CD4-positive, alpha-beta T cell treated with Interleukin-21 for 1 hour (primary cell): Measurements from ENCODE around the gene ARHGEF40.
A peak's percentile ranks its signal among the peaks of the same experiment; 100 is the strongest.

Source experiments
- DNase-seq: peaks from one replicate; pipeline ENCODE4 v3.0.0-alpha.2; 2020

Gene ARHGEF40

DNA sequence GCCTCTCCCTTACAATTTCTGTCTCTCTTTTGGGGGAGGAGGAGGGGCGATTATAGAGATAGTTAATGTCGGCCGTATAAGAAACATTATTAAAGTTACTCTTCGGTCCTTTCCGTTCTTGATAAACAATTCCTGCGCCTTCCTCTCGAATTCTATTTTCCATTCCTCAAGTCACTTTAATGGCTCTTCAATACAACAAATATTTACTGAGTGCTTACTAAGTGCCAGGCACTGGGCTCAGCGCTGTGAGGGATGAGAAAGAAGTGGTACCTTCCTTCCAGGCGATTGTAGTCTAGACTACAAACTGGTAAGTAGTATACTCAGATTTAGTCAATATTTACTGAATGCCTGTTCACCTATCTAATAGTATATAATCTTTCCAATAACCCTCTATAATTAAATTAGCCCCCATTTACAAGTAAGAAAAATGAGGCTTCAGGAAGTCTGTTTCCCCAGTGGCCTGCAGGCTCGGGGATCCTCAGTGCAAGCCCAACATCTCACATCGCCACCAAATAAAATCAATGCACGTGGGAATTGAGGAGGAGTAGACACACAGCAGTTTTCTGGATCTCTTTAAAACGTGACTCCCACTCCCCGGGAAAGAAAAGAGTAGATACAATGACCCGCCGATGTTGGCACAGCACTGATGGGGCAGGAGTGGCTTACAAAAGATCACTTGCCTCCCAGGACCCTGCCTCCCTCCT, 28.9 kb downstream of the ARHGEF40 start:
- DNase-seq = no peak

DNA sequence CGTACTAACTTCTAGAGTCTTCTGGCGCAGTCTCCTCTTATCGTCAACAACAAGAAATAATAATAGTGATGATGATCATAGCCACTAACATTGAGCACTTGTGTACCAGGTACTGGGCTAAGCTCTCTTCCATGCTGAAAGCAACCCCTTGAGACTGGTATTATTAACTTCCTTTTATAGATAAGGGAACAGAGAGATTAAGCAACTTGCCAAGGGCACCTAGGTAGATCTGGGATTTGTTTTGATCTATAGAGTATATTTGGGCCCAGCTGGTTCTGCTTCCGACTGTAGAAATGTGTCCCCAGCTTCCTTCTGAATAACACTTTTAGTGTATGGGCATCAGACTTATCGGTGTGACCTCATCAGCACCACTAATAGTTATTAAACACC, 29.5 kb downstream of the ARHGEF40 start:
- DNase-seq = no peak

DNA sequence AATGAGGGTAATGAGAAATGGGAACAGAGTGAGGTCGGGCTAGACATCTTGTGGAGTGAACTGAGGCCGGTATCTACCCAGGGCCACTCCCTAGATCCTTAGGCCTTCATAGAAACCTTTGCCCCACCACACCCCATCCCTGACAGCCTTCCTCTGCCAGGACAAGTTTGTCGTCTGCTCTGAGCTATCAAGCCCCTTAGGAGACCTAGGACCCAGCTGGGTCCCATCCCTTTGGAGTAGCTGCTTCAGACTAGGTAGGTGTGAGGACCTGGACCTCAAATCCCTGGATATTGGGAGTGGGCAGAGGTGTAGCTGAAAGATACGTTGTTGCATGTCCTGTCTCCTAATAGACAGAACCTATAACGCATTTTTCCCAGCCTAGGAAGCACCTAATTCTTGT, 30.8 kb downstream of the ARHGEF40 start, which contains the start of gene TMEM253:
Gene TMEM253 (plus strand): TSS at position 136 of the 400 bp plus-strand sequence. CDS start 278 bp downstream, outside the sequence.
- no peak for DNase-seq

DNA sequence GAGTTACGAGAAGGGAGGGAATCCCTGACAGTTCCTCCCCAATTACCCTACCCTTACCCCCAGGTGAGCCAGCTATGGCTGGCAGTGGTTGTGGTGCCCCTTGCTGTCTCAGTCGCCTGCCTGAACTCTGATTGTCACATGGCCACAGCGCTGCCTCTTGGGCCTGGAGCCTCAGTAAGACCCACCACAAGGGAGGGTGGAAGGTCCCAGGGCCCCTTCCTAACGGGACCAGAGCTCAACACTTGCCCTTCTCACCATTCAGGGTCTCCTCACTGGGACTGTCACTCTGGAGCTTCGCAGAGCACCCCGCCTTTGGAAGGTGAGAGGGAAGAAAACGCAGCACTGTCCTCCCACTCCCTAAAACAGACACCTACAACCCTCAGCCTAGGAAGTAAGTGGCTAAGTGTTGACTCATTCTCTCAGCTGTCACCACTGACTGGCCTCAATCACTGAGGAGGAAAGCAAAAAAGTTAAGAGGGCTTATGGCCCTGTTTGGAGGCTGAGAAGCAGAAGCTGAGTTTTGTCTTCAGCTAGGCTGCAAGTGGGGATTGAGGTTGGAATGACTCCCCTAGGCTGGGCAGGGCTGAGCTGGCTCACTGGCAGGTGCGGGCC, 31.8 kb downstream of the ARHGEF40 start:
- no peak for DNase-seq

DNA sequence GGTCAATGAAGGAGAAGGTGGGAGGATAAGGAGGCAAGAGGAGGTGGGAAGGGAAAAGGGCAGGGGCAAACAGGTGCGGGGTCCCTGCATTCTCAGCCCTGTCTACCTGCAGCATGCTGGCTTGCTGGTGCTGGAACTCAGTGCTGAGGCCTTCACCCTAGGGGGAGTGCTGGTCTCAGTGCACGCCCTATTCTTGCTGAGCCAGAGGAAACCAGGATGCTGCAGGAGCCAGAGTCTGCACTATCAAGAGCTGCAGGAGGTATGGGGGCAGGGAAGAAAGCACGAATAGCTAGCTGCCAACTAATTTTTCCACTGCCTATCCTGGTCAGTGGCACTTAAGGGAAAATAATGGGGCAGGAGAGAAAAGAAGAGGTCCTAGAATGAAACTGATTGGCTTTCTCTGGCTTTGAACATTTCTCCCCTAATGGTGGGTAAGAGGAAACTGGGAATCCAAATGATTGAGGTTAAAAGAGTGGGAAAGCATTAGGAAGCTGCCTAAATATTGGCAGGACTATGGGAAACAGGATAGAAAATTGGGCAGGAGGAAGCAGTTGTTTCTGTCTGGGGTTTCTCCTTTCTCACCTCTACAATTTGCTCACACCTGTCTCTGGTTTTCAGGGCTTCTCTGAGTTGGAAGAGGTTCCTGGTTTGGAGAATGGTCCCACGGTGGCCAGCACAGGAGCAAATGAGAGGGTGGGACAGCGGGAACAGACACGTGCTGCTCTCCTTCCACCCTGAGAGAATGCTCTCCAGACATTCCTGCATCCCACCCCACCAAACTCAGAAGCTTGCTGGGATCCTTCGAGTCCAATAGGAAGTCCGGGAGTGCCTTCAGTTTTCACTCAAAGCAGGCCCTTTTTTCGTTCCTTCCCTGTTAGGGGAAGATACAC, 32.7 kb downstream of the ARHGEF40 start:
- DNase-seq = no peak

DNA sequence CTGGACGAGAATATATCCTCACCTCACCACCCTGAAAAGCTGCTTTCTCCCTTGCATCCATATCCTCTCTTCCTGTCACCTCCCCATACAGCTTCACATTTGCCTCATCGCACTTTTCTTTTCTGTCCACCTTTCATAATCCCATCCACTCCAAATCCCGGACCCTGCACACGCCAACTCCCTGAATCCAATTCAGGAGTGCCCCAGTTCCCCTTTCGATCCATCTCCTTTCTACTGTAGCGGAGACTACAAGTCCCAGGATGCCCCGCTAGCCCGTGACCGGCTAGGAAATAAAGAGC, 33.3 kb downstream of the ARHGEF40 start:
- DNase-seq = no peak

DNA sequence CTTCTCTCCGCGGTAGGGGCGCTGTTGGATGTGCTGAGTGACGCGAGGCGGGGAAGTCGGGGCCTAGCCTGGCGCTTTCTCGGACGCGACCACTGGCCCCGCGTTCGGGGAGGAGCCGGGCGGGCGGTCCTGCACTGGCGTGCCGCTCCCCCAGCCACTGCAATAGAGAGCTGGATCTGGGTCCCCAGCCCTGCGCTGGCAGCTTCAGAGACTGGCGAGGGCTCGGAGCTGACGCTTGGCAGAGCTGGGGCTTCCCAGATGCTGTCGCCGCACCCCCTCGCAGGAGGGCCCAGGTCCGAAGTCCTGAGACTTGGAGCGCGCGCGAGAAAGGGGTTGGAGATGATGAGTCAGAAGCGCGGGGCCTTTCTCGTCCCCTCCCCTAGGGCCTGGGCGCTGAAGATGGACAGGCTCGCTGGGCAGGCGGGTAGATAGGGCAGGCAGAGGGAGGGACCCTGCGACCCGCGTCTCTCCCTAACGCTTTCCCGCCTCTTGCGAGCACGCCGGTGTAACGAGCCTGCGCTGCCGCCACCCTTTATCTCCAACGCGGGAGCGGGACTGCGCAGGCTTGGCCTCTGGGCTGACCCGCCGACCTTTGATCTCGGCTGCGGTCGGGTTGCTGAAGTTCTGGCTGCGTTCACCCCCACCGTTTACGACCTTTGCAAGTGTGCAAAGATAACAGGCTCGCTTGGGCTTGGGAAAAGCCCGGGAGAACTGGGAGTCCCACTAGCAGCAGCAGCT, 33.8 kb downstream of the ARHGEF40 start:
- DNase-seq = peak; percentile 95

DNA sequence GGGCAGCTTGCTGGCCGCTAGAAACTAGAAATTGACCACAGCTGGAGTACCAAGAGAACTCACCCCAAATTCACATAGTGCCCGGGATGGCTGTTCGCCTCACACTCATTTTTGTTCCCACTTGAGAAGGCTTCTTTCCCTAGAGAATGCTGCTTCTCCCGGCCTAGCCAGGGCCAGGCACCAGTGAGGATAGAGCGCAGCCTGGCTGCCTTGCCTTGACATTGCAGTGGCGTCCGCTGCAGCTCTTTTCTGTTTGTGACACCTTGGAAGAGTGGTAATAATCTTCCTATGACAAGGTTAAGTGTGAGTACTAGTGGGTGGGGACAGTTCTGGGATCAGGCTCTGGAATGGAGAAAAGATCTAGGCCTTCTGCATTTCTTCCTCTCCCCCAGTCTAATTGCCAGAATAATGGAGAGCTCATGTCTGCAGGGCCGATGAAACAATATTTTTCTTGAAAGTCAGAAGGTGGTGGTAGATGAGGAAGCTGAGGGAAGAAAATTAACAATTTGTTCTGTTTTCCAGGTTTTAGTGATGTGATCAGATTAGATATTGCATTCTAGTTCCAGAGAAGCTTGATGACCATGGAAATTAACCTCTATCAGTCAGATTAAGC, 34.5 kb downstream of the ARHGEF40 start:
- DNase-seq = peak; percentile 72

DNA sequence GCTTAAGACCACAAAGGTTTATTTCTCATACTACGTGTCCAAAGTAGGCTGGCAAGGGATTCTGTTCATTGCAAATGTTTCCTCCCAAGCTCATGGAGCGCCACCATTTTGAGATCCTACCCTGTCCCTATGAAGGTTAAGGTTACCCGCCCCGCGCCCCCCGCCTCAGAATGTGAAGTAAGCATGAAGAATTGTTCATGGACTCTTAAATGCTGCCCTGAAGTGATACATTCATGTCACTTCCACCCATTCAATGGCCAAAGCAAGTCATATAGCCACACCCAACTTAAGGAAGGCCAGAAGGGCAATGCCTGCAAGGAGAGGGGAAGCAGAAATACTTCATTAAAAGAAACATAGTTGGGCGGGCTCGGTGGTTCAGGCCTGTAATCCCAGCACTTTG, 35.0 kb downstream of the ARHGEF40 start:
- DNase-seq = no peak

DNA sequence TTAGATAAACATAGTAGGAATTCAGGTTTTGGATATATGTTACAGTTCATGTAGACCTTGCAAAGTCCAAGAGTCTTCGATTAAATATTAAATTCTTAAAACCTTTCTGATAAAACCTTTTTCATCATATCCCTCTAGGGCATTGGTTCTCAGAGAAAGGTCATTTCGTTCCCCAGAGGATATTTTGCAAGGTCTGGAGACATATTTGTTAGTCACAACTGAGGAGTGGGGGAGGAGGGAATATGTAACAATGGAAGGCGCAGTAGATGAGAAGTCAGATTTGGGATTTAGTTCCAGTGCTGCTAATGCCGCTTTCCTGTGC, 36.0 kb downstream of the ARHGEF40 start:
- no peak for DNase-seq

DNA sequence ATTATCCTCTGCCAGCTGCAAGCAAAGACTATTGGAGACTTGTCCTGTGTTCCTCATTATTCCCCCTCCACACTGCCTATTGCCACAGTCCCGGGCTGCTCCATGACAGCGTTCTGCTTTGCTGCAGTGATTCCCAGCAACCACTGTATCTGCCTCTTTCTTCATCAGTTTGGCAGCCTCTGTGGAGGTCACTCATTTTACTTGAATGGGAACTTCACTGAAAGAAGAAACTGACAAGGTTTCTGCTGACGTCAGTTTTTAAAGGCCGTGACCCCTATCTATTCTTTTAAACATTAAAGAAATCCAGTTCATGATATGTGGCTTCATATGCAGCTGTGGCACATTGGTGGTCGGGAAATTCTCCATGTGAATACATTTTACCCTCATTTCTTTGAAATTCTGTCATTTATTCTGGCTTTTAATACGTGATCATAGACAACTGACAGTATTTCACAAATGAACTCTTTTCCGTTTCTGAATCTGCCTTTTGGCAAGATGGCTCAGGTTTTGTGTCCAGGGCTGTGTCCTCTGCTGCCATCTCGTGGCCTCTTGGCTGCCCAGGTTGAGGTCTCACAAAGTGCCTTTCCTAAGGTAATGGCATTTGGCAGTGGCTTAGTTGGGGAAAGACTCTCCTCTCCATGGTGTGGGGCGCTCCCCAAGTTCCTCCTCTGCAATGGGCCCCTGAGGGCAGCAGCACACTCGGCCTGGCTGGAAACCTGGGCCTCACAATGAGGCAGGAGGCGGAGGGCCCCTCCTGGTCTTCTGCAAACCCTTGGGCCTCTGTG, 36.6 kb downstream of the ARHGEF40 start:
- peak; percentile 84 for DNase-seq

DNA sequence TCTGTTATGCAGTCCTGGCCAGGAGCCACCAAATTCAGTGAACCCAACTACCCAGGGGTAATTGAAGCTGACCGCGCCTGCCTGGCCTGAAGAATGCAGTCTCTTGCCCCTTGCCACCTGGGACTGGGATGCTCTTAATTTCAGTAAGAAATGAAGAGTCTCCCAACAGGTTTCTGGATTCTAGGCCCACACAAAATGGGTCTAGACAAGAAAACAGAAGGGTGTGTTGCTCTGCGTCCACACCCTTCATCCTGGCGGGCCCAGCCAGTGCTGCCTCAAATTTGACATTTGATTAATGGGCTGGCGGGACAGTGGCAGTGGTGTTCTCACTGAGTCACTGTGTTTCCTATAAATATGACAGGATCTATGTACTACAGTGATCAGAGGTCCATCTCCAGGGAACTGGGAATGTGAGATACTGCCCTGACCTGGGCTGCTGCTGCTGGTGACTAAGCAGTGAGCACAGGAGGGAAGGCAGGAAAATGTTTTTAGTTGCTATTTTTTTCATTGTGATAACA, 37.2 kb downstream of the ARHGEF40 start:
- DNase-seq = no peak

DNA sequence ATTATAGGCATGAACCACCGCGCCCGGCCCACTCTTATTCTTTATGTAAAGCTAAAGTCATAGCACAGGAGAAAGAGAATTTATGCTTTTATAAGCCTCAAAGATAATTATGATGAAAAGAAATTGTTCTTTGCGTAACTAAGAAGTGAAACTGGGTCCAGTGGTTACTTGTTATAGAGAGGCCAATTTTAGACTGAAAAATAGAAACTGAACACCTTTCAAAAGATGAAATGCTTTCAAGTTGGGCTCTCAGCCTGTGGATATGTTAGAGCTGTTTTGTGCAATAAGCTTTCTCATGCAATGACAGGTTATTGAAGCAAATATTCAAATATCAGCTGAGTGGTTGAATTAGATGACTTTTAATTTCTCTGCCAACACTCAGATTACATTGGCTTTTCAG, 38.7 kb downstream of the ARHGEF40 start:
- DNase-seq = no peak

DNA sequence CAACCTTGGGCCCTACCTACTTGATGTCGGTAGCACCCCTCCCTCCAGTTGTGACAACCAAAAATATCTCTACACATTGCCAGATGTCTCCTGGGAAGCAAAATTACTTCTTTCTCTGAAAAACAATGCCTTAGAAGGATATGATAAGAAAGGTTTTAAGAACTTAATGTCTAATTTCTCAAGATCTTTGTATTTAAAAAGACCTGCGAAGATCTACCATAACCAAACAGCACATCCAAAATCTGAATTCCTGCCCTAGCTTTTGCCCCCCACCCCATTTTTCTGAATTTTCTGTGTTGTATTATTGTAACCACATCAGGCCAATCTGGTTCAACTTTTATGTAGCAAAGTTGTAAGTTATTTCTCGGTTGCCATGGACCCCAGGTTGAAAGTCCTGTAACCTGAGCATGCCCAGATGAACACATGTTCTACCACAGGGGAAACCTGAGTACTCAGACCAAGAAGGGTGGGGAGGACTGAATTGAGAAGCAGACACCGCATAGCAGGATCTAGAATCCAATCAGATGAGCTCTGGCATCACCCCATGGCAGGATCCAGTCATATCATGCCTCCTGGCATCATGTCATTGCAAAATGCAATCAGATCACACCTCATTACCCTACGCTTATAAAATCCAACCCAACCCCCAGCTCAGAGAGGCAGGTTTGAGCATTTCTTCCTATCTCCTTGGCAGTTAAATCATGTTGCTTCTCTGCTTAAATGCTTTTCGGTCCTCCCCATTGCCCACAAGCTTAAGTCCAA, 39.5 kb downstream of the ARHGEF40 start:
- DNase-seq = no peak

DNA sequence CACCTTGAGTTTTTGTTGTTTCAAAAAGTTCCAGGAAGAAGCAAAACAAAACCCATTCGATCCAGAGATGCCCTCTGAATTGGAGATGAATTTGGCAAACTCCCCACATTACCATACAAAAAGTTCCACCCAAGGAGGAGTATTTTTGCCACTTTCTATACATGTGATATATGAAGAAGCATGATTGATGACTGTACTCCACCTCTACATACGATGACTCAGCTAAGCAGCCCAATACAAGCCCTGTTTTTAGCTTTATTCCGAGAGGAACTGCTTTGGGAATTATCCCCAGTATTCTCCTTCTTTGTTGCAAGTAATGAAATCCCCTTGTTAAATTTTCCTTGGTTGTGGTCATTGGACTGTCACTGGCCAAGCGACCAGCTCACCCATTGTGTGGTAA, 42.2 kb downstream of the ARHGEF40 start:
- no peak for DNase-seq

DNA sequence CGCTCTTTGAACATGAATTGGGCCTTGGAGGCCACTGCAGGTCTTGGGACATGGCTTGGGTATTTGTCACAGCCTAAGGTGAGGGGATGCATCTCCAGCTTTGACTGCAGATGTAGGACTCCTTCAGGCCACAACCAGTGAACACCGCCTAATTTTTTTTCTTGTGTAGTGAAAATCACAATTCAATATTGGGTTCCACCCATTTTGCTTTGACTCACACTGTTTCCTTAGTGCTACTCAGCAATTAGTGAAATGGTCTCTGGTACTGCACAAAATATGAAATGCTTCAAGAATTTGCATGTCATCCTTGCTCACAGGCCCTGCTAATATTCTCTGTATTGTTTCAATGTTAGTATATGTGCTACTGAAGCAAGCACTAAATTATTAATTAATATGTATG, 43.3 kb downstream of the ARHGEF40 start:
- DNase-seq = no peak

DNA sequence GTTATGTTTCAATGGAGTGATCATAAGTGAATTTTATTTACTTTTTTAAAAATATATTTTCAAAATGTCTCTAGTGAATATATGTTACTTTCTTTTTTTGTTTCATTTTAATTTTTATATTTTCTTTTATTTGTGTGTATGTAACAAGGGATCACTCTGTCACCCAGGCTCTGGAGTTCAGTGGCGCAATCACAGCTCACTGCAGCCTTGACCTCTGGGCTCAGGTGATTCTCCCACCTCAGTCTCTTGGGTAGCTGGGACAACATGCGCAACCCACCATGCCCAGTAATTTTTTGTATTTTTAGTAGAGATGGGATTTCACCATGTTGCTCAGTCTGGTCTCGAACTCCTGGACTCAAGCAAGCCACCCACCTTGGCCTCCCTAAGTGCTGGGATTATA, 48.8 kb downstream of the ARHGEF40 start:
- no peak for DNase-seq

DNA sequence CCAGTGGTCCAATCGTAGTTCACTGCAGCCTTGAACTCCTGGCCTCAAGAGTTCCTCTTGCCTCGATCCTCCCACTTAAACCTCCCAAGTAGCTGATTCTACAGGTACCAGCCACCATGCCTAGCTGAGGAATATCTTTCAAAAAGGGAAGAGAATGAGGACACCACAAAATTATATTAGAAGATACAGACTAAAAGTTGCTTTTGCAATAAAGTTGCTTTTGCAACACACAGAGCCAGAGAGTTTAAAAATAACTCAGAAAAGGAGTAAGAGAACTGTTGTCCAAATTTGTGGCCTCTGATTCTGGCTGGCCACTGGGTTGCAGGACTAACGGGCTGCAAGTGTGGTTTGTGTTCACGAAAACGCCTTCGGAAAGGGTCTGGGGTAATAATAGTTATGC, 50.6 kb downstream of the ARHGEF40 start:
- DNase-seq = no peak

DNA sequence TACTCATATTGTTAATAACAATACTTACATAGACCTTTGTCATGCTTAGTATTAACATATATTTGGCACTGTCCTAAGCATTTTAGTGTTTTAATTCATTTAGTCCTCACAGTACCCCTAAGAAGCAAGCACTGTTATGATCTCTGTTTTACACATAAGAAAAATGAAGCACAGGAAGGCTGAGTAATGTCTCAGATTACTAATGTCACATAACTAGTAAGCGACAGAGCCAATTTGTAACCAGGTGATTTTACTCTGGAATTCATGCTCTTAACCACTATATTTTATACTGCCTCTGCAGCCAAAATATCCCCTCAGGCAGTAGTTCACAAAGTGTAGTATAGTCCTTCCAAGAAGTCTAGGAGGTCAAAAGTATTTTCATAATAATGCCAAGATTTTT, 51.0 kb downstream of the ARHGEF40 start:
- DNase-seq = no peak

DNA sequence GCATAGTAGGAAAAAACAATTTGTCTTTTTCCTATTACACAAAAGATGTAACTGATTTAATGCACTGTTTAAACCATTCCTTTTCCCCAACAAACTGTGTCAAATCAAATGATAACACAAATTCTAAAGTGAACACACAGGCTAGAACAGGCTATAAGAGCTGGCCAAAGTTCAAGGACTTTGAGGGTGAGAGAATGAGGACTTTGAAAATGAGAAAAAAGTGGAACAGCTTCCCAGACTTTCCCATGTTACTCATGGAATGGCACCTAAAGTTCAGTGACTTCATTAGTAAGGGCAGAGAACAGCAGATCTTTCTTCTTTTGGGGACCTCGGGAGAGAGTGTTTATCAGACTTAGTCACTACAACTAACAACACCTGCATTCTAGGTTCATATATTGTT, 53.3 kb downstream of the ARHGEF40 start:
- no peak for DNase-seq

DNA sequence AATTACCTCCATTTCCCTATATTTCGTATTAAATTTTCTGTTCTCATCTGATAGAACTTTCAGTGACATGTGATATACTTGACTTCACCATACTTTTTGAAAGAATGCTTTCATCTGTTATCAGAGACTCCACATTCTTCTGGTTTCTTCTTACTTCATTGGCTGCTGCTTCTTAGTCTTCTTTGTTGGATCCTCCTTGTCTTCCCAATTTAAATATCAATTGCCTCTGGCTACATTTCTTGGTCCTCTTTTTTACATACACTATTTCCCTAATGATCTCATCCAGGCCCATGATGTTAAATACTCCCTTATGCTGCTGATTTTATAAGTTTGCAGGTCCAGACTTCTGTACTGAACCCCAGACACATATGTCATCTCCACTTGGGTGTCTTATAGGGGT, 63.8 kb downstream of the ARHGEF40 start:
- no peak for DNase-seq
